HepG2 (cell line): Measurements from ENCODE around the gene TBC1D25. TPM values are rescaled to one million over a fixed set of nuclear protein-coding genes. Genes with fewer than 3 reads are reported as not detected.

Experiments used
- BCL6 ChIP-seq: IDR thresholded peaks from 2 replicates; pipeline ENCODE4 v1.6.1; 2016; ENCODE audit warnings: missing genetic modification reagents, missing compliant biosample characterization
- CHD2 ChIP-seq: IDR thresholded peaks from 2 replicates; pipeline ENCODE4 v1.6.1; 2011; ENCODE audit warnings: low read depth, low read length, improper control_type of control experiment
- CREB1 ChIP-seq, 2 experiments: fragments of 450-650 bp in 1 of 2; IDR thresholded peaks; 2 replicates each; pipeline ENCODE4 v1.6.1; 2016 to 2017; ENCODE audit warnings: control low read depth in 1 of 2, mild to moderate bottlenecking in 1 of 2, missing compliant biosample characterization in 1 of 2, missing genetic modification characterization in 1 of 2
- DR1 ChIP-seq: sonication (generic); formaldehyde crosslinking; IDR thresholded peaks from 2 replicates; pipeline ENCODE4 v1.8.0; 2021; ENCODE audit warnings: mild to moderate bottlenecking, missing genetic modification reagents, inconsistent platforms
- MED1 ChIP-seq: sonication (generic); formaldehyde crosslinking; IDR thresholded peaks from 2 replicates; pipeline ENCODE4 v1.4.0; 2020; ENCODE audit warnings: missing genetic modification reagents
- NBN ChIP-seq: fragments of 450-650 bp; conservative IDR thresholded peaks from 2 replicates; pipeline ENCODE4 v1.6.1; 2017
- REXO4 ChIP-seq: sonication (generic); formaldehyde crosslinking; IDR thresholded peaks from 2 replicates; pipeline ENCODE4 v1.8.0; 2022; ENCODE audit warnings: missing genetic modification reagents, mild to moderate bottlenecking, borderline replicate concordance
- SOX5 ChIP-seq: IDR thresholded peaks from 2 replicates; pipeline ENCODE4 v1.6.1; 2016; ENCODE audit warnings: borderline replicate concordance
- SP2 ChIP-seq: sonication (generic); formaldehyde crosslinking; IDR thresholded peaks from 2 replicates; pipeline ENCODE4 v1.5.1; 2020; ENCODE audit warnings: mild to moderate bottlenecking, missing genetic modification reagents
- XRCC5 ChIP-seq: fragments of 200-400 bp; formaldehyde crosslinking; optimal IDR thresholded peaks from 2 replicates; pipeline ENCODE3; 2017; ENCODE audit warnings: mild to moderate bottlenecking, low read length
- ZBTB1 ChIP-seq: sonication (generic); formaldehyde crosslinking; IDR thresholded peaks from 2 replicates; pipeline ENCODE4 v1.4.0; 2020; ENCODE audit warnings: missing genetic modification reagents, borderline replicate concordance
- ZBTB3 ChIP-seq: sonication (generic); formaldehyde crosslinking; IDR thresholded peaks from 2 replicates; pipeline ENCODE4 v1.4.0; 2020; ENCODE audit warnings: low read depth, mild to moderate bottlenecking, moderate library complexity, missing genetic modification reagents, borderline replicate concordance
- ZNF432 ChIP-seq: sonication (generic); formaldehyde crosslinking; IDR thresholded peaks from 2 replicates; pipeline ENCODE4 v1.5.0; 2020; ENCODE audit warnings: missing genetic modification reagents, mild to moderate bottlenecking, borderline replicate concordance
- ZNF768 ChIP-seq: sonication (generic); formaldehyde crosslinking; IDR thresholded peaks from 2 replicates; pipeline ENCODE4 v1.4.0; 2020; ENCODE audit warnings: missing genetic modification reagents
- ZSCAN20 ChIP-seq: sonication (generic); formaldehyde crosslinking; IDR thresholded peaks from 2 replicates; pipeline ENCODE4 v1.4.0; 2020; ENCODE audit warnings: missing genetic modification reagents, mild to moderate bottlenecking, borderline replicate concordance
- polyA plus RNA-seq, 8 experiments: library from polyadenylated mRNA; depleted of rRNA in 3 of 8; stranded (reverse) in 7 of 8; unstranded in 1 of 8; fragments of >200 nt; fragmentation: Illumina TruSeq in 4 of 8; extraction: Trizol in 4 of 8; gene quantifications; 2 replicates each; pipeline versions ENCODE4 v1.2.1 to v1.2.3, GENCODE V29; 2011 to 2016; ENCODE audit warnings: low read depth in 4 of 8, missing spikeins in 1 of 8, mixed read lengths in 1 of 8; ENCODE audit not compliant: insufficient read depth in 1 of 8
- total RNA-seq, 5 experiments: library from RNA; depleted of rRNA; stranded (reverse); fragments of >200 nt; fragmentation: Illumina TruSeq; extraction: Trizol; gene quantifications; 2 replicates each; pipeline ENCODE4 v1.2.3, GENCODE V29; 2016; ENCODE audit warnings: low read depth in 1 of 5
- TF ChIP-seq, protein P1 (sequence below): sonication (generic); formaldehyde crosslinking; IDR thresholded peaks from 2 replicates; pipeline ENCODE4 v1.5.1; 2020; ENCODE audit warnings: missing genetic modification reagents, mild to moderate bottlenecking, borderline replicate concordance
- TF ChIP-seq, protein P2 (sequence below): IDR thresholded peaks from 2 replicates; pipeline ENCODE4 v1.6.1; 2018; ENCODE audit warnings: missing genetic modification reagents
- TF ChIP-seq, protein P3 (sequence below): sonication (generic); formaldehyde crosslinking; IDR thresholded peaks from 2 replicates; pipeline ENCODE4 v1.4.0; 2020; ENCODE audit warnings: low read depth, missing genetic modification reagents
- TF ChIP-seq, protein P4 (sequence below): sonication (generic); formaldehyde crosslinking; IDR thresholded peaks from 2 replicates; pipeline ENCODE4 v1.5.1; 2020; ENCODE audit warnings: missing genetic modification reagents, mild to moderate bottlenecking, borderline replicate concordance

TBC1D25 gene
- total and polyA plus RNA-seq, 2 of the 13 experiments (the other 11 are each of a cell fraction or from before 2014, with no cell fraction given): 3.5 to 4.7 TPM

DNA sequence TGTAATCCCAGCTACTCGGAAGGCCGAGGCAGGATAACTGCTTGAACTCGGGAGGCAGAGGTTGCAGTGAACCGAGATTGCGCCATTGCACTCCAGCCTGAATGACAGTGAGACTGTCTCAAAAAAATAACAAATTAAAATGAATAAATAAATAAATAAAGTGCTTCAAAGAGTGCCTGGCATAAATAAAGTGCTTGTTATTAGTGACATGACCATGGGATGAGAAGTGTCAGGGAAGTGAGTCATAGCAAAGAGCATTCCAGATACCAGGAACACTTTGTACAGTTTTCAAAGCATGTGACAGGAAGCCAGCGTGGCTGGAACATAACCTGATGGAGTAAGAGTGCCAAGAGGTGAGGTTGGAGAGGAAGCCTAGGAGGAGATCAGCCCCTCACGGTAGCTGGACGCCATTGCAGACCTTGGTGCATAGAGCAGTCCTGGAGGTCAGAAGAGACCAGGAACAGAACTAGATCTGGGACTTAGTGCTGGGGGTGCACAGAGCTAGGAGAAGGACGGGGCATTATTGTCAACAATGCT is 51.8 kb downstream of the TBC1D25 start (continued):
- TF ChIP-seq, protein P1, sequence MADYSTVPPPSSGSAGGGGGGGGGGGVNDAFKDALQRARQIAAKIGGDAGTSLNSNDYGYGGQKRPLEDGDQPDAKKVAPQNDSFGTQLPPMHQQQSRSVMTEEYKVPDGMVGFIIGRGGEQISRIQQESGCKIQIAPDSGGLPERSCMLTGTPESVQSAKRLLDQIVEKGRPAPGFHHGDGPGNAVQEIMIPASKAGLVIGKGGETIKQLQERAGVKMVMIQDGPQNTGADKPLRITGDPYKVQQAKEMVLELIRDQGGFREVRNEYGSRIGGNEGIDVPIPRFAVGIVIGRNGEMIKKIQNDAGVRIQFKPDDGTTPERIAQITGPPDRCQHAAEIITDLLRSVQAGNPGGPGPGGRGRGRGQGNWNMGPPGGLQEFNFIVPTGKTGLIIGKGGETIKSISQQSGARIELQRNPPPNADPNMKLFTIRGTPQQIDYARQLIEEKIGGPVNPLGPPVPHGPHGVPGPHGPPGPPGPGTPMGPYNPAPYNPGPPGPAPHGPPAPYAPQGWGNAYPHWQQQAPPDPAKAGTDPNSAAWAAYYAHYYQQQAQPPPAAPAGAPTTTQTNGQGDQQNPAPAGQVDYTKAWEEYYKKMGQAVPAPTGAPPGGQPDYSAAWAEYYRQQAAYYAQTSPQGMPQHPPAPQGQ (CRISPR knock-in tag): no peak
- TF ChIP-seq ZBTB1 (CRISPR knock-in tag) (no peak), SOX5 (CRISPR knock-in tag) (0 out of 2 replicates have a peak, but pooled peaks have one; percentile 11), CHD2 (no peak), DR1 (no peak), MED1 (CRISPR knock-in tag) (peak; percentile 60; the same call in 1 of the 2 replicates), SP2 (CRISPR knock-in tag) (no peak), ZSCAN20 (CRISPR knock-in tag) (no peak), ZNF432 (no peak), ZNF768 (CRISPR knock-in tag) (no peak), CREB1 (IDR thresholded peaks at IDR 0.05) (0 out of 2 replicates have a peak, but pooled peaks have one; percentile 9), CREB1 (CRISPR knock-in tag; IDR thresholded peaks at IDR 0.05) (no peak), XRCC5 (no peak), NBN (no peak), BCL6 (CRISPR knock-in tag) (no peak), REXO4 (CRISPR knock-in tag) (no peak), ZBTB3 (CRISPR knock-in tag) (no peak)
- TF ChIP-seq, protein P2, sequence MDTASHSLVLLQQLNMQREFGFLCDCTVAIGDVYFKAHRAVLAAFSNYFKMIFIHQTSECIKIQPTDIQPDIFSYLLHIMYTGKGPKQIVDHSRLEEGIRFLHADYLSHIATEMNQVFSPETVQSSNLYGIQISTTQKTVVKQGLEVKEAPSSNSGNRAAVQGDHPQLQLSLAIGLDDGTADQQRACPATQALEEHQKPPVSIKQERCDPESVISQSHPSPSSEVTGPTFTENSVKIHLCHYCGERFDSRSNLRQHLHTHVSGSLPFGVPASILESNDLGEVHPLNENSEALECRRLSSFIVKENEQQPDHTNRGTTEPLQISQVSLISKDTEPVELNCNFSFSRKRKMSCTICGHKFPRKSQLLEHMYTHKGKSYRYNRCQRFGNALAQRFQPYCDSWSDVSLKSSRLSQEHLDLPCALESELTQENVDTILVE: no peak
- TF ChIP-seq, protein P3, sequence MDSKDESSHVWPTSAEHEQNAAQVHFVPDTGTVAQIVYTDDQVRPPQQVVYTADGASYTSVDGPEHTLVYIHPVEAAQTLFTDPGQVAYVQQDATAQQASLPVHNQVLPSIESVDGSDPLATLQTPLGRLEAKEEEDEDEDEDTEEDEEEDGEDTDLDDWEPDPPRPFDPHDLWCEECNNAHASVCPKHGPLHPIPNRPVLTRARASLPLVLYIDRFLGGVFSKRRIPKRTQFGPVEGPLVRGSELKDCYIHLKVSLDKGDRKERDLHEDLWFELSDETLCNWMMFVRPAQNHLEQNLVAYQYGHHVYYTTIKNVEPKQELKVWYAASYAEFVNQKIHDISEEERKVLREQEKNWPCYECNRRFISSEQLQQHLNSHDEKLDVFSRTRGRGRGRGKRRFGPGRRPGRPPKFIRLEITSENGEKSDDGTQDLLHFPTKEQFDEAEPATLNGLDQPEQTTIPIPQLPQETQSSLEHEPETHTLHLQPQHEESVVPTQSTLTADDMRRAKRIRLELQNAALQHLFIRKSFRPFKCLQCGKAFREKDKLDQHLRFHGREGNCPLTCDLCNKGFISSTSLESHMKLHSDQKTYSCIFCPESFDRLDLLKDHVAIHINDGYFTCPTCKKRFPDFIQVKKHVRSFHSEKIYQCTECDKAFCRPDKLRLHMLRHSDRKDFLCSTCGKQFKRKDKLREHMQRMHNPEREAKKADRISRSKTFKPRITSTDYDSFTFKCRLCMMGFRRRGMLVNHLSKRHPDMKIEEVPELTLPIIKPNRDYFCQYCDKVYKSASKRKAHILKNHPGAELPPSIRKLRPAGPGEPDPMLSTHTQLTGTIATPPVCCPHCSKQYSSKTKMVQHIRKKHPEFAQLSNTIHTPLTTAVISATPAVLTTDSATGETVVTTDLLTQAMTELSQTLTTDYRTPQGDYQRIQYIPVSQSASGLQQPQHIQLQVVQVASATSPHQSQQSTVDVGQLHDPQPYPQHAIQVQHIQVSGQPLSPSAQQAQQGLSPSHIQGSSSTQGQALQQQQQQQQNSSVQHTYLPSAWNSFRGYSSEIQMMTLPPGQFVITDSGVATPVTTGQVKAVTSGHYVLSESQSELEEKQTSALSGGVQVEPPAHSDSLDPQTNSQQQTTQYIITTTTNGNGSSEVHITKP (CRISPR knock-in tag): no peak
- TF ChIP-seq, protein P4, sequence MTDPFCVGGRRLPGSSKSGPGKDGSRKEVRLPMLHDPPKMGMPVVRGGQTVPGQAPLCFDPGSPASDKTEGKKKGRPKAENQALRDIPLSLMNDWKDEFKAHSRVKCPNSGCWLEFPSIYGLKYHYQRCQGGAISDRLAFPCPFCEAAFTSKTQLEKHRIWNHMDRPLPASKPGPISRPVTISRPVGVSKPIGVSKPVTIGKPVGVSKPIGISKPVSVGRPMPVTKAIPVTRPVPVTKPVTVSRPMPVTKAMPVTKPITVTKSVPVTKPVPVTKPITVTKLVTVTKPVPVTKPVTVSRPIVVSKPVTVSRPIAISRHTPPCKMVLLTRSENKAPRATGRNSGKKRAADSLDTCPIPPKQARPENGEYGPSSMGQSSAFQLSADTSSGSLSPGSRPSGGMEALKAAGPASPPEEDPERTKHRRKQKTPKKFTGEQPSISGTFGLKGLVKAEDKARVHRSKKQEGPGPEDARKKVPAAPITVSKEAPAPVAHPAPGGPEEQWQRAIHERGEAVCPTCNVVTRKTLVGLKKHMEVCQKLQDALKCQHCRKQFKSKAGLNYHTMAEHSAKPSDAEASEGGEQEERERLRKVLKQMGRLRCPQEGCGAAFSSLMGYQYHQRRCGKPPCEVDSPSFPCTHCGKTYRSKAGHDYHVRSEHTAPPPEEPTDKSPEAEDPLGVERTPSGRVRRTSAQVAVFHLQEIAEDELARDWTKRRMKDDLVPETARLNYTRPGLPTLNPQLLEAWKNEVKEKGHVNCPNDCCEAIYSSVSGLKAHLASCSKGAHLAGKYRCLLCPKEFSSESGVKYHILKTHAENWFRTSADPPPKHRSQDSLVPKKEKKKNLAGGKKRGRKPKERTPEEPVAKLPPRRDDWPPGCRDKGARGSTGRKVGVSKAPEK (CRISPR knock-in tag): no peak
